ENCODE data around the gene CD84. TPM values are rescaled to one million over a fixed set of nuclear protein-coding genes. Genes with fewer than 3 reads are reported as not detected.

CD84 gene
- total RNA-seq, 1 donor from 2014 or later = not detected

GRCh38 chr1:160608514-160608913 is 29.2 kb upstream of the CD84 start:
- H3K27me3 Mint-ChIP-seq = peaks cover 42% of the 10 kb centered on the region
- DNase-seq (ENCODE audit: extremely low spot score, unreplicated experiment) = no peak
- no peaks in the 10 kb centered on the region for H3K4me1 Mint-ChIP-seq (ENCODE audit: unreplicated experiment)
- H3K4me3 Mint-ChIP-seq = no peak overlapping the region
- no peaks in the 10 kb centered on the region for H3K36me3 Mint-ChIP-seq
- H3K9me3 Mint-ChIP-seq = no peaks in the 10 kb centered on the region
- no peak overlapping the region for H3K27ac Mint-ChIP-seq
- TF ChIP-seq, protein P1, sequence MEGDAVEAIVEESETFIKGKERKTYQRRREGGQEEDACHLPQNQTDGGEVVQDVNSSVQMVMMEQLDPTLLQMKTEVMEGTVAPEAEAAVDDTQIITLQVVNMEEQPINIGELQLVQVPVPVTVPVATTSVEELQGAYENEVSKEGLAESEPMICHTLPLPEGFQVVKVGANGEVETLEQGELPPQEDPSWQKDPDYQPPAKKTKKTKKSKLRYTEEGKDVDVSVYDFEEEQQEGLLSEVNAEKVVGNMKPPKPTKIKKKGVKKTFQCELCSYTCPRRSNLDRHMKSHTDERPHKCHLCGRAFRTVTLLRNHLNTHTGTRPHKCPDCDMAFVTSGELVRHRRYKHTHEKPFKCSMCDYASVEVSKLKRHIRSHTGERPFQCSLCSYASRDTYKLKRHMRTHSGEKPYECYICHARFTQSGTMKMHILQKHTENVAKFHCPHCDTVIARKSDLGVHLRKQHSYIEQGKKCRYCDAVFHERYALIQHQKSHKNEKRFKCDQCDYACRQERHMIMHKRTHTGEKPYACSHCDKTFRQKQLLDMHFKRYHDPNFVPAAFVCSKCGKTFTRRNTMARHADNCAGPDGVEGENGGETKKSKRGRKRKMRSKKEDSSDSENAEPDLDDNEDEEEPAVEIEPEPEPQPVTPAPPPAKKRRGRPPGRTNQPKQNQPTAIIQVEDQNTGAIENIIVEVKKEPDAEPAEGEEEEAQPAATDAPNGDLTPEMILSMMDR (conservative IDR thresholded peaks at IDR 0.05) = no peak

DNA sequence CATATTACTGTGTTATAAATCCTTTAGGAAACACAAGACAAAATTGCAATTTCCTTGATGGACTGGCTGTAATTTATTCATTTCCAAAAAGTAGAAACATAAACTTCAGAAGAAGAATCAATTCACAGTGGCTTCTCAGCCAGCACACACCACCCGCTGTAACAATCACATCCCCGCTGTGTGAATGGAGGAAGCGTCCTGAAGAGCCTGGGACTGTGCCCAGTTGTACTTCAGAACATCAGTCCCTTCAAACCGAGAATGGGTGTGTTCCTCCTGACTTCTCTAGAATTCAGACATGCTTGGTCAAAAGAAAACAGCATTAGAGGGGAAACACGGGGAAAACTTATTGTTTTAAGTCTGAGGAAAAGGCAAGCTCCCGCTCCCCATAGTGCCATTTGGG is 28.8 kb upstream of the CD84 start:
- H3K27ac Mint-ChIP-seq = no peak overlapping the region
- no peaks in the 10 kb centered on the region for H3K4me1 Mint-ChIP-seq (ENCODE audit: unreplicated experiment)
- no peaks in the 10 kb centered on the region for H3K36me3 Mint-ChIP-seq
- no peak for DNase-seq (ENCODE audit: extremely low spot score, unreplicated experiment)
- TF ChIP-seq, protein P1 (conservative IDR thresholded peaks at IDR 0.05) = no peak
- H3K27me3 Mint-ChIP-seq = peaks cover 38% of the 10 kb centered on the region
- no peak overlapping the region for H3K4me3 Mint-ChIP-seq
- no peaks in the 10 kb centered on the region for H3K9me3 Mint-ChIP-seq

GRCh38 chr1:160607672-160608032 is 28.4 kb upstream of the CD84 start:
- H3K27me3 Mint-ChIP-seq = peaks cover 35% of the 10 kb centered on the region
- no peak for DNase-seq (ENCODE audit: extremely low spot score, unreplicated experiment)
- H3K27ac Mint-ChIP-seq = no peak overlapping the region
- no peaks in the 10 kb centered on the region for H3K4me1 Mint-ChIP-seq (ENCODE audit: unreplicated experiment)
- TF ChIP-seq, protein P1 (conservative IDR thresholded peaks at IDR 0.05) = no peak
- no peaks in the 10 kb centered on the region for H3K36me3 Mint-ChIP-seq
- no peak overlapping the region for H3K4me3 Mint-ChIP-seq
- no peaks in the 10 kb centered on the region for H3K9me3 Mint-ChIP-seq

DNA sequence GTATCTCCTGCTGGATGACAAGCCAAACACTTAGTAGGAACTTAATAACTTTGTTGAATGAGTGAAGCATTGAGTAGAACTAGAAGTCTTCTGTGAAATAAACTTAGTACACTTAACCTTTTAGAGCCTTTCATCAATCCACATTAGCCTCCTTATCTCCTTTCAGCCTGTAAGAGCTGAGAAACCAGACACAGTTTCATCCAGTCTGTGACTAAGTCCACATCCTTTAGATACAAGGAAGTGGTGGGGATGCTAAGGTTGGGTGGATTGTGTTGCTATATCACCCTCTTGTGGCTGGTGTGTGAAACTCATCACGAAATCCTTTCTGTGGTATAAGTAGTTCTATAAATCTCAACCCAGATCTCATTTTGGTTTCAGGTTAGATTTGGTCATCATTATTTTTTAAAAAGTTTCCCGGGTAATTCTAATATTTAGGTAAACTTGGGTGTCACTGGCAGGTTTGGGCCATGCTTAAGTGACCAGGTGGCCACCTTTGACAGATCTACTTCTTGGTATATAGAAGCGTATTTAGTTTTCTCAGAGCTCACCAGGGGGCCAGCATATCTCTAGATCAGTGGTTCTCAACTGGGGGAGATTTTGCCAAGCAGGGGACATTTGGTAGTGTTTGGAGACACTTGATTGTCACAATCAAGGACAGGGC is 27.8 kb upstream of the CD84 start:
- Mint-ChIP-seq H3K4me1 (ENCODE audit: unreplicated experiment) (no peaks in the 10 kb centered on the region), H3K27me3 (peaks cover 31% of the 10 kb centered on the region), H3K36me3 (no peaks in the 10 kb centered on the region), H3K27ac (peak overlapping the region; percentile 39), H3K9me3 (no peaks in the 10 kb centered on the region), H3K4me3 (no peak overlapping the region)
- TF ChIP-seq, protein P1 (conservative IDR thresholded peaks at IDR 0.05) = peak; percentile 84
- DNase-seq (ENCODE audit: extremely low spot score, unreplicated experiment) = no peak

GRCh38 chr1:160606611-160607010 is 27.3 kb upstream of the CD84 start:
- DNase-seq (ENCODE audit: extremely low spot score, unreplicated experiment) = no peak
- H3K4me3 Mint-ChIP-seq = no peak overlapping the region
- no peaks in the 10 kb centered on the region for H3K36me3 Mint-ChIP-seq
- peak overlapping the region; percentile 39 for H3K27ac Mint-ChIP-seq
- no peaks in the 10 kb centered on the region for H3K9me3 Mint-ChIP-seq
- H3K4me1 Mint-ChIP-seq (ENCODE audit: unreplicated experiment) = no peaks in the 10 kb centered on the region
- TF ChIP-seq, protein P1 (conservative IDR thresholded peaks at IDR 0.05) = no peak
- H3K27me3 Mint-ChIP-seq = peaks cover 31% of the 10 kb centered on the region
